Amniotic stem cell (primary cell): ENCODE data around the gene TMEM39A.

Experiments used
- DNase-seq: peaks from one replicate; lab custom pipeline; 2025; lab: John Stamatoyannopoulos, UW

TMEM39A gene

DNA sequence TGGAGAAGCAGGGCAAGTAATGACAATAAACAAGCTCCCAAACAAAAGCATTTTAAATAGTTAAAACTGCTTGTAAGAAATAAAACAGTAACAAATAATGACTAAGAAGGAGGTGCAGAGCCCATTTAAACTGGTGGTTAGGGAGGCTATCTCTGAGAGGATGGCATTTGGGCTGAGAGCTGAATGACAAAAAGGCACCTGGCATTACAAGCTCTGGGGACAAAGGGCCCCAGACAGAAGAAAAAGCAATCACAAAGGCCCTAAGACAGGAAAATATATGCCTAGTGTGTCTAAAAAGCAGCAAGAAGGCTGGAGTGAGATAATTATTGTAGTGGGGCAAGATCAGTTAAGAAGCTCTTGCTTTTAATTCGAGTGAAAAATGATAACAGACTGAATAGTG lies 9.6 kb downstream of the TMEM39A start:
- DNase-seq = no peak

DNA sequence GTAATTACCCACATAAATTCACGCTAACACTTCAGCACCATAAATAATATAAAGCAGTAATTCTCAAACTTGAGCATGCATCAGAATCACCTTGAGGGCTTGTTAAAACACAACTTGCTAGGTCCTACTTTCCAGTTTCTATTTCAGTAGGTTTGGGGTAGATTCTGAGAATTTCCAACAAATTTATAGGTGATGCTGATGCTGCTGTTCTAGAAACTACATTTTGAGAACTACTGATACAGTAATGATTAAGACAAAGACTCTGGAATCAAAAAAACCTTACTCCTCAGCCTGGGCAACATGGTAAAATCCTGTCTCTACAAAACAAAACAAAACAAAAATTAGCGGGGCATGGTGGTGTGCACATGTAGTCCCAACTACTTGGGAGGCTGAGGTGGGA lies 18.8 kb downstream of the TMEM39A start:
- no peak for DNase-seq

DNA sequence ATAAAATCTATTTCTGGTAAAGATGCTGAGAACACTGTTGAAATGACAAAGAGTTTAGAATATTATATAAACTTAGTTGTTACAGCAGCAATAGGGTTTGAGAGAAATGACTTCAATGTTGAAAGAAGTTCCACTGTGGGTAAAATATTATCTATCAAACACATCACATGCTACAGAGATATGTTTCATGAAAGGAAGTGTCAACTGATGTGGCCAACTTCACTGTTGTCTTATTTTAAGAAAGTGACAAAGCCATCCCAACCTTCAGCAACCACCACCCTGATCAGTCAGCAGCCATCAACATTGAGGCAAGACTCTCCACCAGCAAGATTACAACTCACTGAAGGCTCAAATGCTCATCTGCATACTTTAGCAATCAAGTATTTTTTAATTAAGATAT lies 20.2 kb downstream of the TMEM39A start:
- no peak for DNase-seq

DNA sequence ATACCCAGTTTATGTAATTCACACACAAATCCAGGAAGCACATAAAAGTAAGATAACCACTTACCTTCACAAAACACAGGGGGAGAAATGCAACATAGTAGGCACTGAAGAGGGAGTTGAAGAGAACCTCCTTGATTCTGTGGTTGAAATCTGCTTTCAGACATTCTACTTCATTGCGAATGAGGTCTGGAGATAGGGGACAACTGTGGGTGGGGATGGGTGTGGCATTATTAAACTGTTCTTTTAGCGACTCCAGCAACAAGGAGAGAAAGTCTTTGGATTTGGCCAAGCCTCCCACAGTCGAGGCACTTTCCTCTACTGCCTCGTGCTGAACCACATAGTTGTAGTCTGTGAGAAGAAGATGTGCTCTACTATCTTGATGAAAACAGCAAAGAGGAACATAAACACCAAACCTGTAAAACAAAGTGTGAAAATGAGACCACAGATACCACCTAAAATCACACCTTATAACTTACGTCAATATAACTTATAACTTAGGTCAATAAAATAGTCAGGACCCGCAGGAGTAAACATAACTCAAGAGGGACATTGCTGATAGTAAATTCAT lies 25.6 kb downstream of the TMEM39A start:
- no peak for DNase-seq

DNA sequence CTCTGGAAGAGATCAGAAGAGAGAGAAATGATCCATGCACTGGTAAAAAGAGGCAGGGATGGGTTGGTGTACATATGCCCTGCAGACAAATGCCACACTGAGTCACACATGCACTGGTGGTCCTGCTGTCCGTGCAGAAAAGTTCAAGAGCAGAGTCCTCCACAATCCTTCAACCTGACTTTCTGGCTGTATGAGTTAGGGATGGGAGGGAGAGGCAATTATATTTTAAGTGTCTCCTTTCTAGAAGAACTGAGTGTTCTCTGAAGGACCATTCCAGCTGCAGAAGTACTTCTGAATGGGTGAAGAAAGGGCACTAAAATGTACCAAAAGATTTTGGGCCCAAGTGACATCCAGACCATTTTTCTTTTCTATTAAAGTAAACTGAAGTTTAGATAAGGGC lies 26.4 kb downstream of the TMEM39A start:
- no peak for DNase-seq

DNA sequence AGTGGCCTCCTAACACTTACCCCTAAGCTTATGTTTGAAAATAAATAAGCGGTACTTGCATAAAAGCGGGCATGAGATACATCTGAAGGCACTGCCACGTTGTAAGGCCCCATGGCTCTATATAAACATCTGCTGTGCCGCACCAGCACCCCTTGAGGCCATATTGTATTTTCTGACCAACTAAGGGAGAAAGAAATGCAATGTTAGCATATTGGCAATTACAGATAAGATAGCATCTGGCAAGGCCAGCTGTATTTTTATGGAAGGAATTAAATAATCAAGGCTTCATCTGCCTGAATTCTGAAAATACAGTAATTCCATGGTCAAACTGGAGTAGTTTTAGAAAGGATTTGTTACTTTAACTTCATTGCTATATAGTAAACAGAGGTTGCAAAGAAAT lies 28.7 kb downstream of the TMEM39A start:
- DNase-seq = no peak

DNA sequence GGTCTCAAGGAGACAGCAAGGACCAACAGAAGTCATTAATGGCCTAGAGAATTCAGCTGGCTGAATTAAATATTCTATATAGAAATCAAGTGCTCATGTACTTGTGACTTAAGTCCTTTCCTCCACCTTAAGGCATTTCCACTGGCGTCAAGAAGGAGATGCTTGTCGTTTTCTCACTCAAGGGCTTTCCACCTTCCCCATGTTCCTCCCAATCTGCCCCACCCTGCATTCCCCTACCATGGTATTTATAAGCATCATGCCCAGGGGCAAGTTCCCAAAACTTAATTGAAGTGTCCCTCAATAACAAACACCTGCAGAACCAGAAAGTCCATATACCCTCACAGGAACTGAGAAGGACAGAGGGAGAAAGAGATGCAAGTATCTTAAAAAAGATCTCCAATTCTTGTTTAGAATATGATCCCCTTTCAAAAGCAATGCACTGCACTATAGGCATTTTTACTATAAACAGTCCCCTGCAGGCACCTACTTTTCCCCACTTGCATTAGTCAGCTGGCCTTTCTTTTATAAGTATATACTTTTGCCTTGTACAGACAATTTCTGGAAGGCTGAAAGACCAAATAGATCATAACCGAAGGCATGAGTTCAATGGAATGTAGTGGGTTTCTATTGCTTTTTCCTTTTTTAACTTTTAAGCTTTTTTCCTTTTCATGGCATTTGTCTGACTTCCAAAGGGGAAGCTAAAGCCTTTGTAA lies 29.6 kb downstream of the TMEM39A start:
- DNase-seq = no peak

DNA sequence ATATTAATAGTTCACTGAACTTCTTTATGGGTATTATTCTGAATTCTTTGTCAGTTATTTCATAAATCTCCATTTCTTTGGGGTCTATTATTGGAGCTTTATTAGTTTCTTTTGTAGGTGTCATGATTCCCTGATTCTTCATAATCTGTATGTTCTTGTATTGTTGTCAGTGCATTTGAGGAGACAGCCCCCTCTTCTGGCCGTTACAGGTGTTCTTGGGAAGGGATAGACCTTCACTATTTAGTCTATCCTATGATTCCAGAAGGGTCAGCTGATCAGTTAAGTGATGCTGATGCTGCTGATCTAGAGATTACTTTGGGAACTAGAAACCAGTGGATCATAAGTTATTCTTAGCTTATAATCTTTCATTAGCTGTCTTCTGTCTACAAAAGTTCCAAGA lies 34.9 kb downstream of the TMEM39A start:
- no peak for DNase-seq

DNA sequence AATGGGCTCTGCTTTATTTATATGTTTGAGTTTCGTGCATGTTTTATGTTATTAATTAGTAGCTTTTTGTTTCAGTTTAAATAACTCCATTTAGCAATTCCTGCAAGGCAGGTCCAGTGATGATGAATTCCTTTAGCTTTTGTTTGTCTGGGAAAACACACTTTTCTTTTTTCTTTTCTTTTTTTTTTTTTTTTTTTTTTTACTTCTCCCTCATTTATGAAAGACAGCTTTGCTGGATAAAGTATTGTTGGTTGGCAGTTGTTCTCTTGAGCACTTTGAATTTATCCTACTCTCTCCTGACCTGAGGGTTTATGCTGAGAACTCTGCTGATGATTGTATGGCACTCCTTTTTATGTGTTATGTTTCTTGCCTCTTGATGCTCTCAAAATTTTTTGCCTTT lies 35.7 kb downstream of the TMEM39A start:
- no peak for DNase-seq

DNA sequence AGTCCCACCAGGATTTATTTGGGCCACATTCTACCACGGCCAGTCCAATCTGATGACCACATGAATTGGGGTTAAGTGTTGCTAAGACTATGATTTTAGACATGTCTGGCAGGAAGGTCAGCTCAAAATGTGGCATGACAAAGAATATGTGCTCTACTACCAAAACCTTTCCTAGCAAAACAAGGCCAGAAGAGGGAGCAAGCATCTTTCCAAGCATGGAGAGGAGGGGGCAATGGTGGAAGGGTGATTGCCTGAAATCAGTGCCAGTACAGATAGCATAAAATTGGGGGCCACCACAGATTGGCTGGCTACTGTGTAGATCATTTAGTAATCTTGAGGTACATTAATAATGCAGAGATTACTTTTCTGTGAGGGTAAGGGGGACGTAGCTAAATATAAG lies 43.2 kb downstream of the TMEM39A start:
- no peak for DNase-seq

DNA sequence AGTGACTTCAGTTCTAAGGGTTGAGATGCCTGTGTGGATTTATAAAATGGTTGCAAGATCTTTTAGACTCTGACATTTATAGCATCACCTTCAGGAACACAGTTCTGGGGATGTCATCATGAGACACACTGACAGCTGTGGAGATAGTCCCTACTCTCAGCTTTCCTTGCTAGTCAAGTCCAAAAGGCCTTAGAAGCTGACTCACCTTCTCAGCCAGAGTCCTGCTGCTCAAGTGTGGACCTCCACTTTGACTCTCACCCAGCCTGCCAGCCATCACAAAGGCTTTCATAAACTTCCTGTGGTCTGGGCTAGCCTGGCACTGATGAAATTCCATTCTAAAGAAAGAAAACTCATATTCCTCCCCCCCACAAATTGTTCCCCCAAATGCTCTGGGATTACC lies 44.8 kb downstream of the TMEM39A start:
- DNase-seq = no peak

DNA sequence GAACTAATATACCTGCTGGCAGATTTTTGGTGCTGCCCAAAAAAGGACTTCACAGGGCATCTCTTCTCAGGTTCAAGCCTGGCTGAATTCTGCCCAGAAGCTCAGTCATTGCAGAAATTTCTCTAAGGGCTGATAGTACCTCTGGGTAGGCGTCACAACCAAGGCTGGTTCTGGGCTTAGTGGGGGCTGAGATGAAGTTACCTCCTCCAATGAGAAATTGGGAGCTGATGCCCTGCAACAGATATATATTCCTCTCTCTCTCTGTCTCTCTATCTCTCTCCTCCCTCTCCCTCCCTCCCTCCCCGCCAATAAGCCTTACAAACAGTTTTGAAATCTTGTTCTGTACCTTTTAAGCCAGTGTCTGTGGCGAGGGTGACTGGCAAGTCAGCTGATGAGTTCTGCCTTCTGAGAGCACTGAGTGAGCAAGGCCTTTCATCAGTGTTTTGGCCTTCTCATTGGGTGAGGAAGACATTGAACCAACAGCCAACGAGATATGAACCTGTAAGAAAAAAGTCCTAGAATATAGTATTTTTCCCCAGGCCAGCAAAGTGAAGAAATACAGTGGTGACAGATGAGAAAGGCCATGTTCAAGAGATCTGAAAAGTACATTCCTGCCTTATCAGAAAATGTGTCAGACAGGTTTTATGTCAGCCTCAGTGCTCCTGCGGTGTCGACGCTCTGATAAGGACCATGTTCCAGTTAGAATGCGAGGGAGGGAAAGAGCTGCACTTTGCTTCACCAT lies 45.5 kb downstream of the TMEM39A start:
- DNase-seq = no peak

DNA sequence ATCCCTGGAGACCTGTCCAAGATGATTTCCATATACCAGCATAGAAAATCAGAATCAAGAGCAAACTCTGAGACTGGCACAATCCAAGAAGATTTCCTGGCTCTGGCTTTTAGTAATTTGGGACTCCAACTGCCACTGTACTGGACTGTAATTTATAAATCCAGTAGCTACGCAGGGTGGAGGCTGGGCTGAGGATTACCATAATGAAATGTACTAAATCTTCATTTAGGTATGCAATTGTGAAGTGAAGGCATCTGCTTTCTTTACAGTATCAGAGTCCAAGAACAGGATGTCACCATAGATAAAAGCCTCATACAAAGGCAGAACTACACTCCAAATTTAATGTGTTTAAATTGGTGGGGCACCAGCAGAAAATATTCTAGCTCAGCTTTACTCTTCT lies 46.5 kb downstream of the TMEM39A start:
- no peak for DNase-seq

DNA sequence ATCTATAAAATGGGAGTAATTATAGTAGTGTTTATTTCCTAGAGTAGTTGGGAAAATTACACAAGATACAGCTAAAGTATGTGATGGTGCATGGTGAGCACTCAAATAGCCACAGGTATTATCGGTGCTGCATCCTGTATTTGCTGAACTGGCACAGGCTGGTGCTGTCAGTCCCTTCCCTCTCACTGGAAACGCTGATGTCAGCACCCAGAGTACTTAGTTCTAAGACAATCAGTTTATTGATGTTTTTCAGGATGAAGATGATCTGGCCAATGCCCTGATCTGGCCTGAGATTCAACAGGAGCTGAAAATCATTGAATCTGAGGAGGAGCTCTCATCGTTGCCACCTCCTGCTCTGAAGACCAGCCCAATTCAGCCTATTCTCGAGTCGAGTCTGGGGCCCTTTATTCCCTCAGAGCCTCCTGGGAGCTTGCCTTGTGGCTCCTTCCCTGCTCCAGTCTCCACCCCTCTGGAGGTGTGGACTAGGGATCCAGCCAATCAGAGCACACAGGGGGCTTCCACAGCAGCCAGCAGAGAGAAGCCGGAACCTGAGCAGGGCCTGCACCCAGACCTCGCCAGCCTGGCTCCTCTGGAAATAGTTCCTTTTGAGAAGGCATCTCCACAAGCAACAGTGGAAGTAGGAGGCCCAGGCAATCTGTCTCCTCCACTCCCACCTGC lies 49.7 kb downstream of the TMEM39A start:
- no peak for DNase-seq

DNA sequence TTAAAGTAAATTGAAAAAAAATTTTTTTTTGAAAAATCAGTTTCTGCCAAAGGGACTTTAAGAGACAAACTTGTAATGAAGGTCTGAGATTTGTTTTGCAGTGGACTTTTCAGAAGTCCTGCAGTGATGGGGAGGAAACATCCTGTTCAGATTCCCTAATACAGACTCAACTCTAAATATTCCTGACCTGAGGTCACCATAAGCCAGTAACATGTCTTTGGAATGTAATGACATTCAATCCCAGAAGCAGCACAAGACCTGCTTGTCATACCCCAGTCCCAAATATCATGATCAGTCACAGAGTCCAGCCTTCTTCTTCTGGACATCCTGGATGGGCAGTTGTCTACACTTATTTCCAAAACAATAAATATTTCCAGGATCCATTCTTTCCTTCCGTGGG lies 53.6 kb downstream of the TMEM39A start:
- no peak for DNase-seq

DNA sequence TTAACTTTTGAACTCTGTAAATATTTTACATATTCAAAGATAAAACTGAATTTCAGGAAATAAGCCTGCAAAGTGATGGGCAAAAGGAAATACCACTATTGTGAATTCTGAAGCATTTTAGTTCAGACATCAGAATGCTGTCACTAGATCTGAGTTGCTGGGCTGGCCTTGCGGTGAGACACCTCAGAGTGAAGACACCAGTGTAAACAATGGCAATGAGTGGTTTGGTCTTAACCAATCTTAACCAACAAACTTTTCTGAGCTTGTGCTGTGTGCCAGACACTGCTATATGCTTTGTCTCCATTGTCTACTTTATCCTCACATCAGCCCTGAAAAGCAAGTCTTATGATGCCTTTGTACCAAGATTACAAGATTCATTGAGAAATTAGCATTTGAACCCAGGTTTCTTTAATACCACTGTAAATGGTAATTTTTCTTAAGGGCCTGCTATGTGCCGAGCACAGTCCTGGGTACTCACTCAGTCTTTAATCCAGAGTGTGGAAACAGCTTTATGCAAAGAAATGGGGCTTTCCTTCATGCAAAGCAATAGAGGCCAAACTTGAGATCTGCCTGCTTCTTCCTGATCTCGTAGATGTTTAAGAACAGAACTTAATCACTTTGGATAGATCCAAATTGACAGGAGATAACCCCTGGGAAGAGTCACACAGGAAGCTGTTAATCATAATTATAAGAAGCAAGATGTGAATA lies 55.0 kb downstream of the TMEM39A start:
- DNase-seq = no peak

DNA sequence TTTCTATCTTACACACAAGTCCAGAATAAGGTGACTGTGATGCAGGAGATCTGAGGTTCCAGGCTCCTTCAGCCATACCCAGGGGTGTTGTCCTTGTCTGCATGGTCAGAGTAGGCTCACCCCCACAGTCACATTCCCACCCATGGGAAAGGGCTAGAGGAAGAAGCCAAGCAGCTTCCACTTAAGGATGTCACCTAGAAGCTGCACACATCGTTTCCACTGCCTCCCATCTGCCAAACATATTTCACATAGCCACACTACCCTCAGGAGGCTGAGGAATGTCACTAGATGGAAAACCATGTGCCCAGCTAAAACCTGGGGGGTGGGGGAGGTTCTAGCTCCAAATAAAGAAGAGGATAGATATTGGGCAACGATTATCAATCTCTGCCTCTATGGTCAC lies 58.1 kb downstream of the TMEM39A start:
- no peak for DNase-seq

DNA sequence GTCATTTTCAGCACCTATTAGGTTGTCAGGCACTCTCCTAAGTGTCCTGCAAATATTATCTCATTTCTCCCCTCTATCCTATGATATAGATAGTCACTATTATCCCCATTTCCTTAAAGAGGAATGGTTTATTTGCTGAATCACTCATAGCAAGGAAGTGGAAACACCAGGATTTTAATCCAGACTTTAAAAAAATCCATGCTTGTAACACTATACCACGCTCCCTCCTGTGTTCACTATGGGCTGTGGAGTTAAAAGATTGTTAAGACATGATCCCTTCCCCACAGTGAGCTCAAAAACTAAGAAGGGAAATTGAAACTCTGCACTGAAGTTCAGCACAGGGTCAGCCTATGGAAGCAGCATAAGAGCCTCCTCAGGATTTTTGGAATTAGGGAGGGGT lies 60.2 kb downstream of the TMEM39A start:
- no peak for DNase-seq

DNA sequence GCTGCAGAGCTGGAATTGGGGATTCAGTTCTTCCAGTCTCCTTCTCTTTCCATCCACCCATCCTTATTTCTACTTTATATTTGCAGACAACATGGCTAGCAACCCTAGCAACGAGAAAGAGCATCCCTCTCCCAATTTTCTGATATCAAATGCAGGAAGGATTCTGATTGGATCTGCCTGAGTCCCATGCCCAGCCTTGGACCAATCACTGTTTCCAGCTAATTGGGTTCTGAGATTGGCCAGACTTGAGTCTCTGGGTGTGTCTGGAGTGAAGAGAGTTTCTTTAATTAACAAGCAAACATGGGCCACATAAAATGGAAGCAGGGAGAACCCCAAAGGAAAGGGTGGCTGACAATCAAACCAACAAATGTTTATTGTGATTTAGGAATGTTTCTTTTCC lies 60.6 kb downstream of the TMEM39A start:
- DNase-seq = no peak

DNA sequence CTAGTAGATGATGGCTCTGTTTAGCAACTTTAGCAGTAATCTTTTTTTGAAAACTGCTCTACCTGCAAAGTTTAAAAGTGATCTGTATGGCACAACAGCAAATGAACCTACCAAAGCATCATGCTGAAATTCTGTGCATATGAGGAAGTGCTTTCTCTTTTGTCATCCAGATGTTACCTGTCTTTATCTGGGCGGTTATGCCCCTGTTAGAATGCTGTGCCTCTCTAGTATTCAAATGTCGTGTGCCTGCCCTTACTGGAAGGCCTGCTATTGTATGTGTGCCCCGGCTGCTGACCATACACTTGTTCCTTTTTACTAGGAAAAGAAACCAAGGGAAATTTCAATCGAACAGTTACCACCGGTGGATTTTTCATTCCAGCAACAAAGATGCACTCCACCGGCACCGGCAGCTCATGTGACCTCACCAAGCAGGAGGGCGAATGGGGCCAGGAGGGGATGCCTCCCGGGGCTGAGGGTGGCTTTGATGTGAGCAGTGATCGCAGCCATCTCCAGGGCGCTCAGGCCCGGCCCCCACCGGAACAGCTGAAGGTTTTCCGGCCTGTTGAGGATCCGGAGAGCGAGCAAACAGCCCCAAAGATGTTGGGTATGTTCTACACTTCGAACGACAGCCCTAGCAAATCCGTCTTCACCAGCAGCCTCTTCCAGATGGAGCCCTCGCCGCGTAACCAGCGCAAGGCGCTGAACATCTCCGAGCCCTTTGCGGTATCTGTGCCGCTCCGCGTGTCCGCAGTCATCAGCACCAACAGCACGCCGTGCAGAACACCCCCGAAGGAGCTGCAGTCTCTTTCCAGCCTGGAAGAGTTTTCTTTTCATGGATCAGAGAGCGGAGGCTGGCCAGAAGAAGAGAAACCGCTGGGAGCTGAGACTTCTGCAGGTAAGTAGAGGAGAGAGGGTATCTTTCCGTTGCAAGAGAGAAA lies 61.6 kb downstream of the TMEM39A start:
- no peak for DNase-seq

DNA sequence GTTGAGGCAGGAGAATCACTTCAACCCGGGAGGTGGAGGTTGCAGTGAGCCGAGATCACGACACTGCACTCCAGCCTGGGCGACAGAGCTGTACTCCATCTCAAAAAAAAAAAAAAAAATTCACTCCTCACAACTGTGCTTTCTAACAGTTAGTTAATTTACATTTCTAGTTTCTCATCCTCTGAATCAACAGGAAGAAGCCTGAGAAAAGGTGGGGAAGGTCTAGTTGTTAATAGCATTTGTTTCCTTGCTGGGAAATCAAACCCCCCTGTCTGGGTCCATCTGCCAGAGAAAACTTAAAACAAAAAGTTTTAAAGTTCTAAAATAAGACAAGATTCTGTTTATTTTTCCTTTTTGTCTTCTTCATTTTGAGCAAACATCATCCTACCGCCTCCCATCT lies 62.3 kb downstream of the TMEM39A start:
- no peak for DNase-seq
